GM21576 (cell line): Measurements from ENCODE around the gene GPATCH2.
A peak's percentile ranks its signal among the peaks of the same experiment; 100 is the strongest.

Experiments used
- ATAC-seq: cut with Tn5 transposase; IDR thresholded peaks from one replicate; pipeline ENCODE4 v1.9.1; 2021; ENCODE audit warnings: mild to moderate bottlenecking, moderate library complexity; ENCODE audit not compliant: unreplicated experiment

Gene GPATCH2

GRCh38 chr1:217630711-217631591, at the start of gene GPATCH2, which contains the start of gene SPATA17:
GPATCH2 (minus strand) TSS chr1:217631090; CDS start chr1:217630971, 119 bp downstream.
SPATA17 (plus strand) TSS chr1:217631344; CDS start chr1:217631379, 35 bp downstream.
- ATAC-seq = peak; percentile 98

- no peak for ATAC-seq
Measured at GRCh38 chr1:217674028-217674729, 43.3 kb upstream of the GPATCH2 start.

GRCh38 chr1:217673387-217673786, 42.5 kb upstream of the GPATCH2 start:
- ATAC-seq = peak; percentile 53

GRCh38 chr1:217668351-217668940, 37.6 kb upstream of the GPATCH2 start:
- ATAC-seq = no peak

- ATAC-seq = no peak
Measured at GRCh38 chr1:217661407-217661806, 30.5 kb upstream of the GPATCH2 start.

- ATAC-seq = peak; percentile 71
Measured at GRCh38 chr1:217660353-217661062, 29.6 kb upstream of the GPATCH2 start.

GRCh38 chr1:217650674-217651073, 19.8 kb upstream of the GPATCH2 start:
- ATAC-seq = no peak

GRCh38 chr1:217647791-217648190, 16.9 kb upstream of the GPATCH2 start:
- no peak for ATAC-seq

- ATAC-seq = no peak
Measured at GRCh38 chr1:217642455-217642854, 11.6 kb upstream of the GPATCH2 start.

GRCh38 chr1:217627431-217627830, 3.5 kb downstream of the GPATCH2 start:
- no peak for ATAC-seq

- no peak for ATAC-seq
Measured at GRCh38 chr1:217626321-217626720, 4.6 kb downstream of the GPATCH2 start.

- peak; percentile 25 for ATAC-seq
Measured at GRCh38 chr1:217622042-217622441, 8.8 kb downstream of the GPATCH2 start.

GRCh38 chr1:217620814-217621213, 10.1 kb downstream of the GPATCH2 start:
- peak; percentile 99 for ATAC-seq

- no peak for ATAC-seq
Measured at GRCh38 chr1:217617126-217617525, 13.8 kb downstream of the GPATCH2 start.

- no peak for ATAC-seq
Measured at GRCh38 chr1:217614200-217614712, 16.6 kb downstream of the GPATCH2 start.

GRCh38 chr1:217605390-217605789, 25.5 kb downstream of the GPATCH2 start:
- no peak for ATAC-seq

GRCh38 chr1:217602380-217602779, 28.5 kb downstream of the GPATCH2 start:
- ATAC-seq = no peak

GRCh38 chr1:217599154-217599553, 31.7 kb downstream of the GPATCH2 start:
- ATAC-seq = no peak

GRCh38 chr1:217590598-217590997, 40.3 kb downstream of the GPATCH2 start:
- no peak for ATAC-seq

- no peak for ATAC-seq
Measured at GRCh38 chr1:217586586-217586985, 44.3 kb downstream of the GPATCH2 start.

- no peak for ATAC-seq
Measured at GRCh38 chr1:217585577-217585976, 45.3 kb downstream of the GPATCH2 start.
